GM19463 (cell line): Measurements from ENCODE around the gene THSD4.

Source experiments
- ATAC-seq: cut with Tn5 transposase; IDR thresholded peaks from one replicate; pipeline ENCODE4 v1.9.1; 2021; ENCODE audit warnings: mild to moderate bottlenecking, moderate library complexity; ENCODE audit not compliant: unreplicated experiment

THSD4 gene

DNA sequence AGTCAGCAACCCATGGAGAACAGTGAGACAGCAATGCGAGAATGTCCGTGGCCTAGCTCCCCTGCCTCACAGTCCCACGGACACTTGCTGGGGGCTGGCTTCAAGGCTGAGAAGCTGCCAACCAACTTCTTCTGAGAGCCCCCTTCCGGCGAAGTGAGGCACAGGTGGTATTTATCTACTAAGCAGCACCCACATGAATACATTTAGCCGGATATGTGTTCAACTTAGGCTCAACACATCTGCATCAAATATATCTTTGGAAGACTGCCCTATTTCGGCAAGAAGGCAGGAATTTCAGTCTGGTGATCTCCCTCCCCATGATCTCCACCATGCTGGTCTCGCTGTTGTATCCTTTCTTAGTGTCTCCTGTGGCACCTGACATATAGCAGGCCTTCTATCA, 354.1 kb downstream of the THSD4 start:
- ATAC-seq, result no peak

DNA sequence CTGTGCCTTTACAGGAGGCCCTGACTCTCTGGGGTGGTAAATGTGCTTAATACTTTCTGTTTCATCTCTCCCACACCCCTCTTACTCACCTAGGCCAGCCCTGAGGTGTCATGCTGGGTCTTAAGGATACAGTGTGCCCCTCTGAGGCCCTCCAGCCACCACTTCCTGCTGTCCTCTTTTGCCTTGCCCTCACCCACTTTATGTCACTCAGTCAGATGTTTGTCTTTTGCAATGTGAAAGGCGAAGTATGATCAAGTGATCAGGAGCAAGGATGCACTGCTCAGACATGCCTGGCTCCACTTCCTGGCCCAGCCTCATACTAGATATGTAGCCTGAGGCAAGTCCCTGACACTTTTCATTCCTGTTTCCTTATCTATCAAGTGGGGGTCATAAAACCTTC, 356.1 kb downstream of the THSD4 start:
- ATAC-seq, result no peak

DNA sequence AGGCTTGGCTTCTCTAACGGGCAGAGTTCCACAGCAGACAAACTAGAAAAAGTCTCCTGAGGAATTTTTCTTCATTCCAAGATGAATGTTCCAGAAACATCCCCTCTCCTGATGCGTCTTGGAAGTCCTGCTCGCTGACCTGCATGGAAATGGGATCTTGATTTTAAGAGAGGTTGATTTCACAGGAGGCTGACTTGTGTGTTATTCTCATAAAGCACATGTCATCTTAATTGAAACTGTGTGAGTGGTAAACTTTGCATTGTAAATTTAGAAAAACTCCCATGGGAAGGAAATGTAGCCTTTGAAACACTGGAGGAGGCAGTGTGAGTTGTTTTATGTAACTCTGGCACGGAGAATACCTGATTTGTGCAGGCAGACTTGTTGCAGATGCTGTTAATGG, 357.3 kb downstream of the THSD4 start:
- no peak for ATAC-seq

DNA sequence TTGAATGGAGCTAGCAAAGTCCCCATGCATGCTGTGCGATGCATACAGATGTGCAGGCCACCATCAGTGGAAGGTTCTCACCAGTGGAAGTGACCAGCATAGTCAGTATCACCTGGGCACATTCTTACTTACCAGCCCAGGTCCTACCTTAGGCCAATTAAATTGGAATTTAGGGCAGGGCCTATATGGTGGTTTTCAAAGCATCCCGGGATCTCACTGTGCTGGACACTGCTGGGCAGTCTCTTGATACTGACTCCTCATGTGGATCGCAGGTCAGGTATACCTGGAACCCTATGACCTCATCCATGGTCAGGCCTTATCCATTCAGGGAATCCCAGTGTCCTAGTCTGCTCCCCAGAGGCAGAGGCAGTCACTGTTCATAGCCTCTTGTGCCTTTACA, 358.5 kb downstream of the THSD4 start:
- no peak for ATAC-seq

DNA sequence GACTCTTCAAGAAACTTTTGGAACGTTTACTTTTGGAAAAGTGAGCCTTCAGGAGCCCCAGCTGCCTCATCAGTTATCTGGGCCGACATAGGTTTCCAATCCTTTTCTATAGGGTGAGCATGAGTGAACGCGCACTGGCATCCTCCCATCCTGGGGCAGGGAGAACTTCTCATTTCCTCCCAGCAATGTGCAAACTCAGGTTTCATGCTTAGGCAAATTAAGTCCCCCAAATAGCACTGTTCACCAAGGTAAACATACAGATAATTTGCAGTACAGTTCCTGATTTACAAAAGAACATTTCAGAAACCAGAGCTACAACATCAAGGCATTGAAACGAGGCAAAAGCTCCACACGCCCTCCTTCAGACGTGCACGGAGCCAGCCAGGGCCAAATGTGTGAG, 361.6 kb downstream of the THSD4 start:
- ATAC-seq, result no peak

DNA sequence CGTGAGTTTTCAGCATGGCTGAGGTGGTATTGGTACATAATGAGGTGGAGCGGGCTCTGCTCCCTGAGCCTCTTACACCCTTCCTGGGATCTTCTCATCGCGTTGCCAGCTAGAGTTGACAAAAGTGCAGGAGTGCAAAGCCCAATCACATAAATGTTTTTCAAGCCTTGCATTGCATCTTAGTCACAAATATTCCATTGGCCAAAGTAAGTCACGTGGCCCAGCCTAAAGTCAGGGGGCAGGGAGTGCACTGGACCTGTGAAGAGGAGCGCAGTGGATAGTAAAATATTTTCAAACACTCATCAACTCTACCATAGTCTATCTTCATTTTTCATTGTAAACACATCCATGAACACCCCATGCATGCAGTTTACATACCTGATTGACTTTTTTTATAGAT, 365.3 kb downstream of the THSD4 start:
- no peak for ATAC-seq

DNA sequence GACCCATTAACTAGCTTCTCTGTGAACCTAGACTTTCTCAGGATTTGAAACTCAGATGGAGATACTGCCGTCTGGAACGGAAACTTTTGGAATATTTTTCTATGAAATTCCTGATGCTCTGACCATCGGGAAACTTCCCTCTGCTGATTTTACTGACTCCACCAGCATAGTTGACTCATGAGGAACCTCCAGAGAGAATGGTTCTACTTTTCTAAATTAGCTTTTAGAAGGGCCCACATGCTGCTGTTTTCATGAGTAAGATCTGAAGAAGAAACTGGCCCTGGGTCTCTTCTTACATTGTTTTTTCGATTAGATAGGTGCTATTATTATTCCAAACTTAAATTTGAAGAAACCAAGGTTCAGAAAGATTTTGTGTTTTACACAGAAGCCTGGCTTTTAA, 368.8 kb downstream of the THSD4 start:
- no peak for ATAC-seq

DNA sequence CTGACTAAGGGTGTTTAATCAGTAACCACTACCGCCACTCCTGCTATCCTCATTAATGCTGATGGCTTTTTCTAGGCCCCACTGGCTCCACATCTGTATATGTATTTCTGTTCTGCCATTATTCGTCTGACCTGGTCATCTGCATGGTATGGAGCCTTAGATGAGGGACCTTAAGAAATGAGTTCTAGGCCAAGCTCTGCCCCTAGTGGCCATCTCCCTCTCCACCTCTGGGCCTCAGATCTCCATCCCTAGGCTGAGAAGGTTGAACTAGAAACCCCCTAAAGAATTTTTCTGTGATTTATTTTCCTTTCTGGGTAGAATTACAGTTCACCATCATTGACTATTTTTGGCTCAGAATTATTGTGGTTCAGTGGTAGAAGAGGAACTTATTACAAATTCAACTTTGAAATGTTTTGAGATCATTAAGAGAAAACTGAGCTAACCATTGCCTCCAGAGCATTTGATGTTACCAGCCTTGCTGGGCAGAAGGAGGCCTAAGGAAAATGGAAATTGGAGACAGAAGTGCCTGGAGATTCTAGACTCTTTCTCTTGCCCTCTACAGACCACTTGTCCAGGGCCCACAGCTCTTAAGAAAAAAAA, 369.9 kb downstream of the THSD4 start:
- no peak for ATAC-seq

DNA sequence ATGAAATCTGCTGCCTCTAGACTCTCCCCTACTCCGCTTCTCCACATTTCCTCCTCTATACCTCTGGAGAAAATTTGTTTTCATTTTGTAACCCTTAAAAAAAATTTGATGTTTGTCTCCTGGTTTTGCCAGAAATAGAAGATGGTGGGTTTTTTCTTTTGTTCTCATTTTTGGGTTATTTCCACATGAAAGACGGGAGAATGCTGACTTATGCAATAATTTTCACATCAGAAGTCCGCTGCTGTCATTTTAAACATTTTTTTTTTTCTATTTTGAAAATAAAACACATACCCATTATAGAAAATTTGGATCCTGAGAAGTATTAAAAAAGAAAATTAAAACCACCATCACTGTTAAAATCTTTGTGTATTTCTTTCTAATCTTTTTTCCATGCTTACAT, 374.3 kb downstream of the THSD4 start:
- no peak for ATAC-seq

DNA sequence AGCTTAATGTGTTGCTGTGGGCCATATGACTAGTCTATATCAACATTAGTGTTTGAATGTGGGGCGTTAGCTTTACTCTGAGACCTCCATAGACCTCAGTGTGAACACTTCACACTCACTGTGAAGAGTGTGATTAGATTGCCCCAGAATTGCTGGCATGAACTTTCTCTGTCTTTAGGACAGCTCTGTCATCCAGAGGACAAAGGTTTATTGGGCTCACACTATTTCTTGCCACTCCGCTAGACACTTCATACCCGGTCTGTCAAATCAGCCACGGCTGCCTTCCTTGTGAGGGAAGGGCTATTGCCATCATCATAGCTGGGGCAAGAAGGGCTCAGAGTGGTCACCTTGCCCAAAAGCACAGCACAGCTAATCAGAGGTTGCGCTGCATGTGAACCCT, 378.3 kb downstream of the THSD4 start:
- no peak for ATAC-seq

DNA sequence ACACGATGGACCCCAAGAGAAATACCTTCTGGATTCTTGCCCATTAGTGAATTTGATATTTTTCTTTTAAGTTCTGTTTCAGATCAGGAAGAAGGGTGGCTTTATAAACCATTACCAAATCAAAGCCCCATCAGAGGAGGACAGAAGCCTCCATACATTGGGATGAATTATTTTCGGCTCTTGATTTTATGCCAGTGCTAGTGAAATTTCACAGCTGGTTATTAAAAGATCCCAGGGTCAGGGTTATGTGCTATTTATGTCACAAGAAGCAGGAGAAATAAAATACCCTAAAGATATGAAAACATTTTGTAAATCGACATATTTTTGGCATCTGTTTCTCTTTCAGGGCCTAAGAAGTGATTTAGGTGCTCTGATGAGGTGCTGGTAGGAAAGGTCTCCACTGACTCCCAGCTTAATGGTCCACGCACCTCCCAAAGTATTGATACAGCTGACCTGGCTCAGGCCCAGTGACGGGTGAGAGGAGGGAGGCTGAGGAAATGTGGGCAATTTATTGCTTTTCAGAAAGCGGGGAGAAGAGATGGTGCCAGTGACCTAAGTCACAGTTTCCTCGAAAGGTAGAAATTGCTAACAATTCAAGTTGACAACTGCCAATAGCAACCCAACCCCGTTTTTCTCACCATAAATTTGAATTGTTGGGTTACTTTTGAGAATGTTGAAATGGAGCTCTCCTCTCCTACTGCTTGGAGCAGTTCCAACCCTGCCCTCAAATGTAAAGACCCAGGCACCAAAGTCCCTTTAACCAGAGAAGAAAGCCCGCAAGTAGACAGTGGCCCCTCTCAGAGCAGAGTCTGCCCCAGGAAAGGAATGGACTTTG, 379.5 kb downstream of the THSD4 start:
- no peak for ATAC-seq

DNA sequence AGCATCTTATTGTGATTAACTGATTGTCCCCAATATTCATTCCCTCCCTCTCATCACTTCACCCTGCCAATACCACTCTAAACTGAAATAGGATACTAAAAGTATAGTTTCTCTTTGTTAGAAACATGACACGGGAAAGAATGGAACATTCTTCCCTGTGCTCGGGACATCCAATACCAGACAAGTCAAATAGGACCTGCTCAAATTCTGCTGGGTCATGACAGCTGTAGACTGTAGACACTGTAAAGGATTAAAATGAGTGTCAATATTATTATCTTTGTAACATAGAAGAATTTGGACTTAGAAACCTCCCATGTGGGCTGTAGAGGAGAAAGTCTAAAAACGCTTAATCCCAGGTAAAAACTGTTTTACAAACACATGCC, 380.1 kb downstream of the THSD4 start:
- no peak for ATAC-seq

DNA sequence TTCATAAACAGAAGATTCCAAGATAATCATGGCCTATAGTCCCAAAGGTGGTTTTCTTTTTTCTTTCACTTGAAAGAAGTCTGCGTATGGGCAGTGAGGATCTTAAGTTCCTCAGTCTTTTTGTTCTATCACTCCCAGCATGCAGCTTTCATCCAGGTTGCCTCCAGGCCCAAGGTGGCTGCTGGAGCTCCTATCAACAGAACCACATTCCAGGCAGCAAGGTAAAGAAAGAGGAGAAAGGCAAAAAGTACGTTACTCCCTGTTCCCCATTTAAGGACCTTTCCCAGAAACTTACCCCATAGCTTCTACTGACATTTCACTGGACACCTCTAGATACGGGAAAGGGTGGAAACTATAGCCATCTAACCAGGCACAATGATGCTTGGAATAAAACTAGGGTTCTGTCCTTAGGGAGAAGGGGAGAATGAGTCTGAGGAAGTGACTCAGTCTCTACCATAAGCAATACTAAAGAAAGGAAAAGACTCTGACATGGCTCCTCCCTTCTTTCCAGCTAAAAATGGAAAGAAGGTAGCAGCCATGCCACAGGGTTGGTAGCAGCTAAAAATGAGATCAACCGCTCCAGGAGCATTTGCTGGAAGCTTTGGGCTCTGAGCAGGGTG, 381.2 kb downstream of the THSD4 start:
- no peak for ATAC-seq

DNA sequence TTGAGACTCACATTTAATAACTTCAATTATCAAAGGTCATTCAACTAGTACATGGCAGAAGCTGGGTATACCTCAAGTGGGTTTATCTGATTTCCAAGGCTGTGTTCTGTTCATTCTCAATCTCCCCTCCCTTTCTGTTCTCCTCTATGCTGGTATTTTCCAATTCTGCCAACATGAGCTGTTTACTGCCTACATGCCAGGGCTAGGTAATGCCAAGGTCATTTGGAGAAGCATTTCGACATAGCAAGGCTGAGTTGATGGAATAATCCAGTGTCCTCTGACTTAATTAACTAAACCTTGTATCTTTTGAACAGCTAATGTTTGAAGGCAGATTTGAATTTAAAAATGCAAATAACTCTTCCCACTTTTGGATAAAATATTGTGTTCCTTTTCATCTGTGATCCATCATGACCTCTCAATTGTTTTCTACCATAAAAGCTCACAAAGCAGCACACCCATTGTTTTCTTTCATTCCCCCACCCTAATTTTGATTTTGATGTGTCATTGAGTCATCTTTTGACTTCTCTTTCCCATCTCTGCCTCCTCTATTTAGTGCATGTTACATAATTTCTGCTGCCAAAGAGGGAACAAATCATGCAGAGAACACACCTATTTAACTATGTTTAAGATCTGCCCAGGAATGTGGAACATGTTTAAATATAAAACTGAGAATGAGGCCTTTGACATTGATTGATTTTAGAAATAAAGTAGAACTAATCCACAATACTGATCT, 386.2 kb downstream of the THSD4 start:
- ATAC-seq, result no peak

DNA sequence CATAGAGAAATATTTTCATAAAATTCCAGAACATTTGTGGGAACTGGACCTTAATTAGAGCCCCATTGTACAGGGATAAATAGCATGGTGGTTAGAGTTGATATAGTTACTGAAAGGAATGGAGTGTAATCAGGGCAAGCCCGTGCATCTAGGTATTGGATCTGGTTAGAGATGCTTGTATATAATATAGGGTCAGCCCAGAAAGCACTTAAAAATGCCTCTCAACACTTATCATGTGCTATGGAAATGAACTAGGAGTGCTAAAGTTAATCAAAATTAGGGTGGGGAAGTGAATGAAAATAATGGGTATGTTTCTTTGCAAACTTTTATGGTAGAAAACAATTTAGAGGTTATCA, 386.8 kb downstream of the THSD4 start:
- no peak for ATAC-seq

DNA sequence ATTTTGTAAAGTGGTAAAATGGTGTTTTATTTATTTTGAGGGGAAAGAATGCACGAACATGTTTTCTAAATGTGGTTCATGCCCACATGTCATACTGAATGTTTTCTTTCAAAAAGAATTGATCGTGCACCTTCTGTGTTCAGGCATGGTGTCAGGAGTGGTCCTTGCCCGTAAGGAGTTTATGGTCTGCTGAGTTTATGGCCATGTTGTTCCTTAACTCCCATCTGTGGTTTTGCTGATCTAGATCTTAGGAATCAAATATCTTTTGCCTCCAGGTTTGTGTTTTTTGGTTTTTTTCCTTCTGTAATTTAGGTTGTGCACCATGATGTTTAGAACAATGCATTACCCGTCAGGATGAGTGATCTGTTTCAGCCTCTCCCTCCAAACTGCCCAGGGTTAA, 390.7 kb downstream of the THSD4 start:
- ATAC-seq, result no peak

DNA sequence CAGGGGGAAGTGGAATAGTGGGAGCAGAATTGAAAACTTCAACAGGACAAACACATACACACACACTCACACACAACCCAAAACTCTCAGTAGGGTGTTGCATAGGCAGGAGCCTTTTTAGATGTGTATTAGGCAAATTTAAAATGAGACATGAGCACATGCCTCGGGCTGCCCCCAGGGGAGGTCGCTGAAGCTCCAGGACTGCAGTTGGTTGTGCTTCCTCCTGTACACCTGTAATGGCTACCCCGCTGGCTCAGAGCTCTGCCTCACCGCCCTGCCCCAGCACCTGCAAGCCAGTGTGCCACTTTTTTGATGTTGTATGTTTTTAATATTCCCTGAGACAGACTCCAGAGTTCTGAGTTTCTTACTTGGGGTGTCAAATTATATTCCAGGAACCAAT, 391.7 kb downstream of the THSD4 start:
- ATAC-seq, result no peak

DNA sequence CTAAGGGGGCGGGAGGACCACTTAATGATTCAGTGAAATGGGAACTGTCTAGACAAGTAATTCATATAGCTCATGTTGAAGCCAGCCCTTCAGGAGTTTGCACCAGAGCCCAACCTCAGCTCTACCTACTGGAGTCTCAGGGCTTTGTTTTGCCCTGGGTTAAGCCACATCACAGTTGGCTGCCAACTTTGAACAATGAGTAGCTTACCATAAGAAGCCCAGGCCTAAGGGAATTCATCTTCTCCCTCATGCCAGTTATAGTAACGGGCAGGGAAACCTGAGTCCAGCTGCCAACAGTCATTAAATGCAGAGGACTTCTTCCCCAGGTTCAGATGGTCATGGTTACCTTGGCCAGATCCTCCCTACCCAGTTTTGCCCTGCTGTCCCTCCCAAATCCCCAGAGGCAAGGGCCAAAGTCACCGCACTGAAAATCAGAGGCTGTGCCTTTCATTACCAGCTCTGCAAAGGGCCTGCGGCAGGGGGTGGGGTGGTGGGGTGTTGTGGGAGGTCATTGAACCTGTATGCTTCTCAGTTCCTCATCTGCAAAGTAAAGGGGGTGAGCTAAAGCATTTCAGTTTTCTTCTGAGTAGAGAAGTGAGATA, 392.9 kb downstream of the THSD4 start:
- ATAC-seq, result no peak

DNA sequence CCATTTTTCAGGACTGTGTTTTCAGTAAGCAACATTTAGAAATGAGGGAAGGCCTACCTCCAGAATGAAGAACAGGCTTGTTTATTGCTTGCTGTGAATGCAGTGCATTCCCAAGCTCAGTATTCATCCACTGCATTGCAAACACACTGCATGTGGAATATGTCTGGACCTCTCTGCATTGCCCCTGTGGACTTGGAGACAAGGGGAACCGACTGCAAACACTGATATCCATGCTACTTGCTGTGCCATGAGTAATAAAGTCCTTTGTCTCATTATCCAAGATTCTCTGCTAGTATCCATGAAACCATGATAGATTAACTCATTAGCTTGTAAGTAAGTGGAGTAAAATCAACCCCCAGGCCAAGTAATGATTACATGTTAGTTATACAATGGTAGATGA, 393.9 kb downstream of the THSD4 start:
- ATAC-seq, result no peak

DNA sequence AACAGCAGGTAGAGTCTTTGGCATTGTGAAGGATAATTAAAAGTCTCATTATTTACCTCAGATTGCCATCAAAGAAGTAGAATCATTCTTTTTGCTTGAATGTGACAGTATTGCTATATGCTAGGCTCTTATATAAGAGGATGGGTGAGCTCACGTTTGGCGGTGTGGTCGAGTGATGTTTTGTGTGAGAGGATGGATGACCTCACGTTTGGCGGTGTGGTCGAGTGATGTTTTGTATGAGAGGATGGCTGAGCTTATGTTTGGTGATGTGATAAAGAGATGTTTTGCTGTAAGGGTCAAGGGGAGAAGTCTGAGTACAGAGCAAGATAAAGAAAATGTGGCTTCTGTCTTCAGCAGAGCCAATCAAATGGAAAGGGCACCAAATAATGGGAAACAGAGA, 395.5 kb downstream of the THSD4 start:
- no peak for ATAC-seq
